WTC11 (cell line): ENCODE data around the gene CA10. TPM values are rescaled to one million over a fixed set of nuclear protein-coding genes. Genes with fewer than 3 reads are reported as not detected.

Experiments used
- ATAC-seq: fragments of 200-7000 bp; cut with Tn5 transposase; 2 replicates; pipeline ENCODE4 v1.10.0; 2021; ENCODE audit warnings: mild to moderate bottlenecking, moderate library complexity
- CTCF ChIA-PET: fragments of 300-600 bp; sonication (Branson Sonifier 250); formaldehyde crosslinking; loops from one replicate; lab custom pipeline; 2021; ENCODE audit warnings: antibody characterized with exemption; lab: Charles Lee
- POLR2A ChIA-PET: fragments of 350-600 bp; sonication (Branson Sonifier 250); formaldehyde crosslinking; loops from one replicate; lab custom pipeline; 2021; ENCODE audit warnings: antibody characterized with exemption; lab: Charles Lee
- DNase-seq: peaks from one replicate; pipeline ENCODE4 v3.0.0; 2021; ENCODE audit warnings: low spot score
- H3K27ac Mint-ChIP-seq: 2 replicates; pipeline ENCODE4 v1.8.0; 2021; ENCODE audit warnings: mixed read lengths
- H3K27me3 Mint-ChIP-seq: 2 replicates; pipeline ENCODE4 v1.8.0; 2021; ENCODE audit warnings: low read depth, mild to moderate bottlenecking, moderate library complexity, mixed read lengths
- H3K36me3 Mint-ChIP-seq: 2 replicates; pipeline ENCODE4 v1.8.0; 2021; ENCODE audit warnings: mixed read lengths
- H3K4me1 Mint-ChIP-seq: 2 replicates; pipeline ENCODE4 v1.8.0; 2022; ENCODE audit warnings: mixed read lengths
- H3K4me3 Mint-ChIP-seq: 2 replicates; pipeline ENCODE4 v1.8.0; 2021; ENCODE audit warnings: mild to moderate bottlenecking, moderate library complexity, mixed read lengths
- H3K9me3 Mint-ChIP-seq: 2 replicates; pipeline ENCODE4 v1.8.0; 2021; ENCODE audit warnings: mixed read lengths
- EMX1 ChIP-seq: fragments of 250-450 bp; sonication (Bioruptor Pico); IDR thresholded peaks from 2 replicates; pipeline ENCODE4 v1.8.0; 2021; ENCODE audit warnings: mild to moderate bottlenecking
- GRHL2 ChIP-seq: fragments of 250-450 bp; sonication (Bioruptor Pico); IDR thresholded peaks from 2 replicates; pipeline ENCODE4 v1.8.0; 2022; ENCODE audit warnings: mild to moderate bottlenecking, moderate library complexity; ENCODE audit not compliant: insufficient replicate concordance, severe bottlenecking
- GTF2I ChIP-seq: fragments of 250-450 bp; sonication (Bioruptor Pico); conservative IDR thresholded peaks from 2 replicates; pipeline ENCODE4 v1.4.0; 2021; ENCODE audit warnings: mild to moderate bottlenecking
- HMGA2 ChIP-seq: fragments of 250-450 bp; sonication (Bioruptor Pico); IDR thresholded peaks from 2 replicates; pipeline ENCODE4 v1.4.0; 2021; ENCODE audit warnings: mild to moderate bottlenecking, moderate library complexity
- JAZF1 ChIP-seq: fragments of 250-450 bp; sonication (Bioruptor Pico); IDR thresholded peaks from 2 replicates; pipeline ENCODE4 v1.9.0; 2021; ENCODE audit warnings: moderate library complexity, mild to moderate bottlenecking, inconsistent platforms
- JUN ChIP-seq: sonication (generic); formaldehyde crosslinking; IDR thresholded peaks from 2 replicates; pipeline ENCODE4 v1.8.0; 2023; ENCODE audit warnings: mild to moderate bottlenecking, missing genetic modification reagents
- KAT7 ChIP-seq: sonication (generic); formaldehyde crosslinking; IDR thresholded peaks from 2 replicates; pipeline ENCODE4 v1.8.1; 2023; ENCODE audit warnings: missing genetic modification reagents, mild to moderate bottlenecking, borderline replicate concordance
- MYBL2 ChIP-seq: sonication (generic); formaldehyde crosslinking; IDR thresholded peaks from 2 replicates; pipeline ENCODE4 v1.8.1; 2023; ENCODE audit warnings: mild to moderate bottlenecking, moderate library complexity, missing genetic modification reagents
- NFATC4 ChIP-seq: fragments of 250-450 bp; sonication (Bioruptor Pico); IDR thresholded peaks from 2 replicates; pipeline ENCODE4 v1.9.0; 2021; ENCODE audit warnings: mild to moderate bottlenecking
- NR2C2 ChIP-seq: sonication (generic); formaldehyde crosslinking; IDR thresholded peaks from 2 replicates; pipeline ENCODE4 v1.8.0; 2022; ENCODE audit warnings: mild to moderate bottlenecking, missing genetic modification reagents
- NR3C1 ChIP-seq: sonication (generic); formaldehyde crosslinking; conservative IDR thresholded peaks from 2 replicates; pipeline ENCODE4 v1.8.1; 2023; ENCODE audit warnings: low read depth, mild to moderate bottlenecking, missing genetic modification reagents
- OVOL2 ChIP-seq: fragments of 250-450 bp; sonication (Bioruptor Pico); IDR thresholded peaks from 2 replicates; pipeline ENCODE4 v1.9.0; 2021; ENCODE audit warnings: mild to moderate bottlenecking, borderline replicate concordance
- SMAD3 ChIP-seq: sonication (generic); formaldehyde crosslinking; IDR thresholded peaks from 2 replicates; pipeline ENCODE4 v1.8.0; 2022; ENCODE audit warnings: missing genetic modification reagents, mild to moderate bottlenecking, borderline replicate concordance
- SOX15 ChIP-seq: fragments of 250-450 bp; sonication (Bioruptor Pico); IDR thresholded peaks from 2 replicates; pipeline ENCODE4 v1.9.0; 2021; ENCODE audit warnings: mild to moderate bottlenecking
- SP1 ChIP-seq: sonication (generic); formaldehyde crosslinking; conservative IDR thresholded peaks from 2 replicates; pipeline ENCODE4 v1.8.1; 2022; ENCODE audit warnings: missing genetic modification reagents
- TEAD1 ChIP-seq: sonication (generic); formaldehyde crosslinking; IDR thresholded peaks from 2 replicates; pipeline ENCODE4 v1.8.0; 2022; ENCODE audit warnings: mild to moderate bottlenecking, missing genetic modification reagents
- ZNF219 ChIP-seq: sonication (generic); formaldehyde crosslinking; IDR thresholded peaks from 2 replicates; pipeline ENCODE4 v1.8.0; 2023; ENCODE audit warnings: missing genetic modification reagents, mild to moderate bottlenecking, borderline replicate concordance
- ZNF232 ChIP-seq: sonication (generic); formaldehyde crosslinking; IDR thresholded peaks from 2 replicates; pipeline ENCODE4 v1.8.0; 2022; ENCODE audit warnings: mild to moderate bottlenecking, missing genetic modification reagents
- ZNF416 ChIP-seq: fragments of 250-450 bp; sonication (Bioruptor Pico); IDR thresholded peaks from 2 replicates; pipeline ENCODE4 v1.9.0; 2021; ENCODE audit warnings: mild to moderate bottlenecking, inconsistent platforms
- ZNF671 ChIP-seq: fragments of 250-450 bp; sonication (Bioruptor Pico); IDR thresholded peaks from 2 replicates; pipeline ENCODE4 v1.8.0; 2021; ENCODE audit warnings: mild to moderate bottlenecking
- total RNA-seq: library from RNA; stranded (reverse); gene quantifications from 3 replicates; pipeline ENCODE4 v1.2.3, GENCODE V29; 2021
- TF ChIP-seq, protein P1 (sequence below): sonication (generic); formaldehyde crosslinking; IDR thresholded peaks from 2 replicates; pipeline ENCODE4 v1.8.1; 2023; ENCODE audit warnings: mild to moderate bottlenecking, missing genetic modification reagents, borderline replicate concordance
- TF ChIP-seq, protein P2 (sequence below): sonication (generic); formaldehyde crosslinking; IDR thresholded peaks from 2 replicates; pipeline ENCODE4 v1.8.0; 2023; ENCODE audit warnings: missing genetic modification reagents
- TF ChIP-seq, protein P3 (sequence below): sonication (generic); formaldehyde crosslinking; IDR thresholded peaks from 2 replicates; pipeline ENCODE4 v1.8.0; 2022; ENCODE audit warnings: mild to moderate bottlenecking, missing genetic modification reagents
- TF ChIP-seq, protein P4 (sequence below): fragments of 250-450 bp; sonication (Bioruptor Pico); IDR thresholded peaks from 2 replicates; pipeline ENCODE4 v1.8.0; 2021; ENCODE audit warnings: mild to moderate bottlenecking
- TF ChIP-seq, protein P5 (sequence below): sonication (generic); formaldehyde crosslinking; IDR thresholded peaks from 2 replicates; pipeline ENCODE4 v1.8.1; 2023; ENCODE audit warnings: mild to moderate bottlenecking, missing genetic modification reagents, moderate library complexity
- TF ChIP-seq, protein P6 (sequence below): sonication (generic); formaldehyde crosslinking; IDR thresholded peaks from 2 replicates; pipeline ENCODE4 v1.8.1; 2022; ENCODE audit warnings: mild to moderate bottlenecking, moderate library complexity, missing genetic modification reagents

The CA10 gene
- total RNA-seq, 1 experiment from 2014 or later, result 0.90 TPM

DNA sequence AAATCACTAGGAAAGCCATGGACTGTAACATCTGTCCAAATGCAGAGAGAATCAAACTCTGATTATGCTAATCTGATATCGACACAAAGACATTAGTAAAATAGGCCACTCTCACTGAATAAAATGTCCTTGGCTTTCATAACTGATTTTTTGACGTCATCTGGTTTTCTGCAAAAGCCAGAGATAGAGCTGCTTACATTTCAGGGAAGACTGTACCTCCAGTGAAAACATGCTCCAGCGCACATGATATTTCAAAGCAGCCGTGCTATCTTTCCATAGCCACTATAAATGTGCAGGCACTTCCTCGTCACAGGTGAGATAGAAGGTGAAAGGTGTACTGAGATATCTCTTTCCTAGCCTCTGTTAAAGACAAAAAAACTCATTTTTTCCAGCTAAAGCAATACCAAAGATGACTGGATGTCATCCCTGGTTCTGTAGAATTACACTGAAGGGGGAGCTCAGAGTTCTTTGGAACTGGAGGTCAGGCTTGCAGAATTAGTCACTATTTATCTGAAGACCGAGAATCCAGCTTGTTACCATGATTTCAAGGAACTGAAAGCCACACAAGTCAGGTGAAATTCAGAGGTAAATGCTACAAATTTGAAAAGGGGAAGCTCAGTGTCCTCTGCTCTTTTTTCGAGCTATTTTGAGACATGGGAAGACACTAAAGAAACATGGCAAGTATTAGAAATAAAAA, 249.5 kb downstream of the CA10 start:
- H3K9me3 Mint-ChIP-seq, result peaks cover 51% of the 10 kb centered on the region
- H3K4me1 Mint-ChIP-seq, result peaks cover 30% of the 10 kb centered on the region
- ChIA-PET POLR2A (no interaction called here), CTCF (interaction anchor here (1.7 kb wide), 1 partner anchor 48 kb away, joined by 5 read pairs; no protein-coding TSS in a partner anchor)
- H3K27ac Mint-ChIP-seq, result no peak overlapping the region
- H3K36me3 Mint-ChIP-seq, result peaks cover 38% of the 10 kb centered on the region
- ATAC-seq (no peak), DNase-seq (no peak)
- no peaks in the 10 kb centered on the region for H3K27me3 Mint-ChIP-seq
- TF ChIP-seq HMGA2 (no peak), NR3C1 (CRISPR knock-in tag) (no peak), GRHL2 (CRISPR knock-in tag) (no peak), OVOL2 (CRISPR knock-in tag) (no peak), SOX15 (CRISPR knock-in tag) (no peak), ZNF671 (CRISPR knock-in tag) (no peak)
- TF ChIP-seq, protein P1, sequence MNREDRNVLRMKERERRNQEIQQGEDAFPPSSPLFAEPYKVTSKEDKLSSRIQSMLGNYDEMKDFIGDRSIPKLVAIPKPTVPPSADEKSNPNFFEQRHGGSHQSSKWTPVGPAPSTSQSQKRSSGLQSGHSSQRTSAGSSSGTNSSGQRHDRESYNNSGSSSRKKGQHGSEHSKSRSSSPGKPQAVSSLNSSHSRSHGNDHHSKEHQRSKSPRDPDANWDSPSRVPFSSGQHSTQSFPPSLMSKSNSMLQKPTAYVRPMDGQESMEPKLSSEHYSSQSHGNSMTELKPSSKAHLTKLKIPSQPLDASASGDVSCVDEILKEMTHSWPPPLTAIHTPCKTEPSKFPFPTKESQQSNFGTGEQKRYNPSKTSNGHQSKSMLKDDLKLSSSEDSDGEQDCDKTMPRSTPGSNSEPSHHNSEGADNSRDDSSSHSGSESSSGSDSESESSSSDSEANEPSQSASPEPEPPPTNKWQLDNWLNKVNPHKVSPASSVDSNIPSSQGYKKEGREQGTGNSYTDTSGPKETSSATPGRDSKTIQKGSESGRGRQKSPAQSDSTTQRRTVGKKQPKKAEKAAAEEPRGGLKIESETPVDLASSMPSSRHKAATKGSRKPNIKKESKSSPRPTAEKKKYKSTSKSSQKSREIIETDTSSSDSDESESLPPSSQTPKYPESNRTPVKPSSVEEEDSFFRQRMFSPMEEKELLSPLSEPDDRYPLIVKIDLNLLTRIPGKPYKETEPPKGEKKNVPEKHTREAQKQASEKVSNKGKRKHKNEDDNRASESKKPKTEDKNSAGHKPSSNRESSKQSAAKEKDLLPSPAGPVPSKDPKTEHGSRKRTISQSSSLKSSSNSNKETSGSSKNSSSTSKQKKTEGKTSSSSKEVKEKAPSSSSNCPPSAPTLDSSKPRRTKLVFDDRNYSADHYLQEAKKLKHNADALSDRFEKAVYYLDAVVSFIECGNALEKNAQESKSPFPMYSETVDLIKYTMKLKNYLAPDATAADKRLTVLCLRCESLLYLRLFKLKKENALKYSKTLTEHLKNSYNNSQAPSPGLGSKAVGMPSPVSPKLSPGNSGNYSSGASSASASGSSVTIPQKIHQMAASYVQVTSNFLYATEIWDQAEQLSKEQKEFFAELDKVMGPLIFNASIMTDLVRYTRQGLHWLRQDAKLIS (CRISPR knock-in tag), result no peak
- TF ChIP-seq, protein P2, sequence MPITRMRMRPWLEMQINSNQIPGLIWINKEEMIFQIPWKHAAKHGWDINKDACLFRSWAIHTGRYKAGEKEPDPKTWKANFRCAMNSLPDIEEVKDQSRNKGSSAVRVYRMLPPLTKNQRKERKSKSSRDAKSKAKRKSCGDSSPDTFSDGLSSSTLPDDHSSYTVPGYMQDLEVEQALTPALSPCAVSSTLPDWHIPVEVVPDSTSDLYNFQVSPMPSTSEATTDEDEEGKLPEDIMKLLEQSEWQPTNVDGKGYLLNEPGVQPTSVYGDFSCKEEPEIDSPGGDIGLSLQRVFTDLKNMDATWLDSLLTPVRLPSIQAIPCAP (CRISPR knock-in tag), result no peak
- no peak overlapping the region for H3K4me3 Mint-ChIP-seq

DNA sequence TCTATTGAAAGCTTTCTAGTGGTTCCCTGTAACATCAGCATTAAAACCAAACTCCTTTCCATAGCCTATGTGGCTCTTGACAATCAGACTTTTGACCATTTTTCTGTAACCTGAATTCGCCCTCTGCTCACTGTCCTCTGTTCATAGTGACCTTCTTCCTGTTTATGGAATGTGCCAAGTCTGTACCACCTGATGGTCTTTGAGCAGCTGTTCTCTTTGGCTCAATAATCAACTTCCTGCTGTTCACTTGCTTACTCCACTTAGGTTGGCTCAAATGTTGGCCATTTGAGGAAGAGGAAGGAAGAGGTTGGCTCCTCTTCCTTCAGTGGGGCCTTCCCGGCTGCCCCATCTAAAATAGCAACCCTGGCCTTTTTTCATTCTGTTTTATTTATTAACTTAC, 251.5 kb downstream of the CA10 start:
- TF ChIP-seq JUN (CRISPR knock-in tag) (no peak), HMGA2 (no peak), JAZF1 (no peak), TEAD1 (CRISPR knock-in tag) (no peak), ZNF416 (no peak), SP1 (CRISPR knock-in tag) (no peak), ZNF219 (no peak), KAT7 (CRISPR knock-in tag) (no peak), NR2C2 (CRISPR knock-in tag) (no peak), GTF2I (no peak), MYBL2 (CRISPR knock-in tag) (no peak), ZNF232 (CRISPR knock-in tag) (no peak), NFATC4 (CRISPR knock-in tag) (no peak), ZNF671 (CRISPR knock-in tag) (no peak), SMAD3 (no peak), EMX1 (no peak)
- TF ChIP-seq, protein P3, sequence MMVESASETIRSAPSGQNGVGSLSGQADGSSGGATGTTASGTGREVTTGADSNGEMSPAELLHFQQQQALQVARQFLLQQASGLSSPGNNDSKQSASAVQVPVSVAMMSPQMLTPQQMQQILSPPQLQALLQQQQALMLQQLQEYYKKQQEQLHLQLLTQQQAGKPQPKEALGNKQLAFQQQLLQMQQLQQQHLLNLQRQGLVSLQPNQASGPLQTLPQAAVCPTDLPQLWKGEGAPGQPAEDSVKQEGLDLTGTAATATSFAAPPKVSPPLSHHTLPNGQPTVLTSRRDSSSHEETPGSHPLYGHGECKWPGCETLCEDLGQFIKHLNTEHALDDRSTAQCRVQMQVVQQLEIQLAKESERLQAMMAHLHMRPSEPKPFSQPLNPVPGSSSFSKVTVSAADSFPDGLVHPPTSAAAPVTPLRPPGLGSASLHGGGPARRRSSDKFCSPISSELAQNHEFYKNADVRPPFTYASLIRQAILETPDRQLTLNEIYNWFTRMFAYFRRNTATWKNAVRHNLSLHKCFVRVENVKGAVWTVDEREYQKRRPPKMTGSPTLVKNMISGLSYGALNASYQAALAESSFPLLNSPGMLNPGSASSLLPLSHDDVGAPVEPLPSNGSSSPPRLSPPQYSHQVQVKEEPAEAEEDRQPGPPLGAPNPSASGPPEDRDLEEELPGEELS (CRISPR knock-in tag), result no peak
- TF ChIP-seq, protein P4, sequence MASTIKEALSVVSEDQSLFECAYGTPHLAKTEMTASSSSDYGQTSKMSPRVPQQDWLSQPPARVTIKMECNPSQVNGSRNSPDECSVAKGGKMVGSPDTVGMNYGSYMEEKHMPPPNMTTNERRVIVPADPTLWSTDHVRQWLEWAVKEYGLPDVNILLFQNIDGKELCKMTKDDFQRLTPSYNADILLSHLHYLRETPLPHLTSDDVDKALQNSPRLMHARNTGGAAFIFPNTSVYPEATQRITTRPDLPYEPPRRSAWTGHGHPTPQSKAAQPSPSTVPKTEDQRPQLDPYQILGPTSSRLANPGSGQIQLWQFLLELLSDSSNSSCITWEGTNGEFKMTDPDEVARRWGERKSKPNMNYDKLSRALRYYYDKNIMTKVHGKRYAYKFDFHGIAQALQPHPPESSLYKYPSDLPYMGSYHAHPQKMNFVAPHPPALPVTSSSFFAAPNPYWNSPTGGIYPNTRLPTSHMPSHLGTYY, result no peak
- TF ChIP-seq, protein P5, sequence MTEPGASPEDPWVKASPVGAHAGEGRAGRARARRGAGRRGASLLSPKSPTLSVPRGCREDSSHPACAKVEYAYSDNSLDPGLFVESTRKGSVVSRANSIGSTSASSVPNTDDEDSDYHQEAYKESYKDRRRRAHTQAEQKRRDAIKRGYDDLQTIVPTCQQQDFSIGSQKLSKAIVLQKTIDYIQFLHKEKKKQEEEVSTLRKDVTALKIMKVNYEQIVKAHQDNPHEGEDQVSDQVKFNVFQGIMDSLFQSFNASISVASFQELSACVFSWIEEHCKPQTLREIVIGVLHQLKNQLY (CRISPR knock-in tag), result no peak
- TF ChIP-seq, protein P6, sequence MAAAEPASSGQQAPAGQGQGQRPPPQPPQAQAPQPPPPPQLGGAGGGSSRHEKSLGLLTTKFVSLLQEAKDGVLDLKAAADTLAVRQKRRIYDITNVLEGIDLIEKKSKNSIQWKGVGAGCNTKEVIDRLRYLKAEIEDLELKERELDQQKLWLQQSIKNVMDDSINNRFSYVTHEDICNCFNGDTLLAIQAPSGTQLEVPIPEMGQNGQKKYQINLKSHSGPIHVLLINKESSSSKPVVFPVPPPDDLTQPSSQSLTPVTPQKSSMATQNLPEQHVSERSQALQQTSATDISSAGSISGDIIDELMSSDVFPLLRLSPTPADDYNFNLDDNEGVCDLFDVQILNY (CRISPR knock-in tag), result no peak
- ChIA-PET CTCF (no interaction called here), POLR2A (no interaction called here)
- H3K4me1 Mint-ChIP-seq, result peaks cover 10% of the 10 kb centered on the region
- peaks cover 41% of the 10 kb centered on the region for H3K36me3 Mint-ChIP-seq
- H3K27ac Mint-ChIP-seq, result no peak overlapping the region
- DNase-seq, result no peak
- no peak overlapping the region for H3K4me3 Mint-ChIP-seq
- H3K27me3 Mint-ChIP-seq, result no peaks in the 10 kb centered on the region
- ATAC-seq, result no peak
- H3K9me3 Mint-ChIP-seq, result peaks cover 57% of the 10 kb centered on the region
